GM08714 (cell line): Measurements from ENCODE around the gene IL22RA2.
A peak's percentile ranks its signal among the peaks of the same experiment; 100 is the strongest.
"Not testable (repeated sequence)": the region's sequence is repeated elsewhere in the genome, so short reads cannot be mapped to it uniquely, and the experiment has no call there.

Experiments
- H3K4me3 ChIP-seq: fragments of 200-500 bp; sonication (Bioruptor generic); 2 replicates; pipeline ENCODE4 v1.5.1; 2014; ENCODE audit warnings: mild to moderate bottlenecking, low read length, inconsistent platforms
- ZNF274 ChIP-seq: IDR thresholded peaks from 2 replicates; pipeline ENCODE4 v1.6.1; 2012; ENCODE audit warnings: mild to moderate bottlenecking, low read depth, low read length

IL22RA2 gene

GRCh38 chr6:137173501-137173900 is at the start of gene IL22RA2:
Gene IL22RA2, minus strand, starts transcription at chr6:137173644. Its CDS starts 11,895 bp downstream, at chr6:137161749.
- TF ChIP-seq ZNF274: no peak
- no peak within 1 kb of the TSS for H3K4me3 ChIP-seq

DNA sequence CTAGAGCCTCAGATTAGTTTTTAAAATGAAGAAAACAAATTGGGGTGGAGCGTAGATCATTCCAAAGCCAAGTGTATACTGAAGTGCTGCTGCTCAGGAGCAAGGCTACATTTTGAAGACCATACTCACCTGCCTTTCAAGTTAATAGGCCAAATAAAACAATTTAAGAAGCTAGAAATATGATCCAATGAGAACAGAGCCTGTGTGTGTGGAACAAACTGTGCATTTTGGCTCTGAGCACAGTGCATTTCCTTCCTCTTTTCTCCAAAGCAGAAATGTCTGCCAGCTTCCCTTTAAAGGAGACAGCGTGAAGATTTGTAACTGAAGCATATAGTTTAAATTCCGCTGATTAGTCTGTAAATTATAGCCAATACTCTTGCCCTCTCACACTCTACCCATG is 48.9 kb upstream of the IL22RA2 start:
- TF ChIP-seq ZNF274: no peak
- no peak overlapping the region for H3K4me3 ChIP-seq

- H3K4me3 ChIP-seq: peak overlapping the region; percentile 97; the same call in 1 of the 2 replicates
Observed at GRCh38 chr6:137219664-137220252, 46.3 kb upstream of the IL22RA2 start.

GRCh38 chr6:137218917-137219663 is 45.6 kb upstream of the IL22RA2 start, which contains the start of gene IFNGR1:
Gene IFNGR1, minus strand, starts transcription at chr6:137219385. Its CDS starts 58 bp downstream, at chr6:137219327.
- peak within 1 kb of the TSS; percentile 97 for H3K4me3 ChIP-seq
- TF ChIP-seq ZNF274: no peak

More at GRCh38 chr6:137219664-137220252, 46.3 kb upstream of the IL22RA2 start:
- no peak for TF ChIP-seq ZNF274

DNA sequence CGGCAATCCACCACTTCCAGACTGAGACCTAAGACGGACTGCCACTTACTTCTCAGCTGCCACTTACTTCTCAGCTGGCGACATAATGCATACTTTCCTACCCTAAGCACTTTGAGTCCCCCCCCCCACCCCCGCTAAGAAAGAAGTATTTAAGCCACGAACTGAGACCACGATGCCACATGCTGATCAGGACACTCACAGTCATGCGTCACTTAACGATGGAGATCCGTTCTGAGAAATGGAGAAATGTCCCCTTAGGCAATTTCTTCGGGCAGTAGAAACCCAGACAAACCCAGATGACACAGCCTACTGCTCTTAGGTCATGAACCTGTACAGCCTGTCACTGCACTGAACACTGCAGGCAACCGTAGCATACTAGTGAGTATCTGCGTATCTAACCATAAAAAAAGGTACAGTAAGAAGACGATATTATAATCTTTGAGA is 45.1 kb upstream of the IL22RA2 start:
- TF ChIP-seq ZNF274: no peak
- H3K4me3 ChIP-seq: peak overlapping the region; percentile 97

- peak overlapping the region; percentile 97 for H3K4me3 ChIP-seq
- TF ChIP-seq ZNF274: no peak
Observed at GRCh38 chr6:137217801-137218472, 44.5 kb upstream of the IL22RA2 start.

DNA sequence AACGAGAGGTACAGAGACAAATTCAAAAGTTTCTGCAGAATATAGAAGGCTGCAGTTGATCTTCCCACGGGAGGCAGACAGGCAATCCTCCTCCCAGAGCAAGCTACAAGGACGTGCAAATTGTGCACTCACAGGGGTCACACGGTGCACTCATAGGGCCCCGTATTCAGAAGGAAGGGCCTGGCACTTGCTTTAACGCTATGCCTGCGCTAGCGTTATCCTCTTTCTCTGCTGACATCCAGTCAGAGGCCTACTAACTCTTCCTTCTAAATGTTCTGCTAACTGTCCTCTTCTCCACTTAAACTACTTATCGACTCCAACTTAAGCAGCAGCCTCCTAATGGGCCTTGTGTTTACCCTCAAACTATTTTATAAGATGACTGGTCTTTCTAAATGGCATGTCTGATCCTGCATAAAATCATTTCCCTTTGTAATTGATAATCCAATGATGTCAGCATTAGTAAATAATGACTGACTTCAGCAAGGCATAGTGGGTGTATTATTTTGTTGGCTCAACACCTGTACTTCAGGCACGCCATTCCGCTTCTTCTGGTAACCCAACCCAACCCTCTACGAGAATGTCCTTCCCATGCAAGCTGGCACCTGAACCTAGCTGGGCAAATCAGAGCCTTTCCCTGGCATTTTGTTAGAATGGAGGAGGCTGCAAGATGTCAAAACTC is 43.6 kb upstream of the IL22RA2 start:
- TF ChIP-seq ZNF274: no peak
- H3K4me3 ChIP-seq: peak overlapping the region; percentile 97

GRCh38 chr6:137216106-137216505 is 42.7 kb upstream of the IL22RA2 start:
- no peak for TF ChIP-seq ZNF274
- H3K4me3 ChIP-seq: peak overlapping the region; percentile 97; the same call in 1 of the 2 replicates

DNA sequence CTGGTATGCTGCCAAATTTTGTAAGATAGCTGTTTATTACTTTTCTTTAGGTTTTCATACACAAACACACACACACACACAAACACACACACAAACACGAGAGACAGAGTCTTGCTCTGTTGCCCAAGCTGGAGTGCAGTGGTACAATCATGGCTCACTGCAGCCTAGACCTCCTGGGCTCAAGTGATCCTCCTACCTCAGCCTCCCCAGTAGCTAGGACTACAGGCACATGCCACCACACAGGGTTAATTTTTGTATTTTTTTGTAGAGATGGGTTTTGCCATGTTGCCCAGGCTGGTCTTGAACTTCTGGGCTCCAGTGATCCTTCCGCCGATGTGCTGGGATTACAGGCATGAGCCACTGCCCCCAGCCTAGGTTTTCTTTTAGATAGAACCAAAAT is 42.2 kb upstream of the IL22RA2 start:
- peak overlapping the region; percentile 6; the same call in 1 of the 2 replicates for H3K4me3 ChIP-seq

DNA sequence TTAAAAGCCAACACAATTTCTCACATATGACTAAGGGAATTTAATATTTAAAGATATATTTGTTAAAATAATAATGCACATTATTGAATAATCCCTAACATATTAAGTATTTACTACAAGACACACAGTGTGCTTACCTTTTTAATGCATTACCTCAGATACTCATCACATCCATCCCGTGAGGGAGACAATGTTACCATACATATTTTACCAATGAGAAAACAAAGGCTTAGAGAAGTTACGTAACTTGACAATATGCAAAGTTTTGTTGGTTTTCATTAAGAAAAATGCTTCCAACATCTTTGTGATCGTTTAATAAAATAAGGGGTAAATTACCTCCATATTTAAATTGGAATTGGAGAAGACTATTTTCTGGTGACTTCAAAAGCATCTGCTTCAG is 41.5 kb upstream of the IL22RA2 start:
- H3K4me3 ChIP-seq: no peak overlapping the region; the same call in 1 of the 2 replicates
- no peak for TF ChIP-seq ZNF274

DNA sequence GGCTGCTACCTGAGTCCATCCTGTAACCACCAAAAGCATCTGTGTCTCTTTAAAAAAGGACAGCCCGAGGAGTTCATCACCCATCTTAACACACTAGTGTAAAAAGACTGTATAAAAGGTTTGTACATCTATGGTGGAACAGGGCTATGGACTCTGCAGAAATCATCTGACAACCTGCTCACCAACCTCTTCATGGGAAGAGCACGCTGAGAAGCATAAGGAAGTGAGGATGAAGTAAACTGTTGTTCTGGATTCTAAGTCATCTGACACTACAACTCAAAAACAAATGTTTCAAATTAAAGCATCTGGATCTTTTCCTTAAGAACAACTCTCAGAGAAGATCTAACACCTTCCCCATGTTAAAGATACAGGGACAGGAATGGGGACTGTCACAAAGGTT is 40.4 kb upstream of the IL22RA2 start:
- TF ChIP-seq ZNF274: no peak
- no peak overlapping the region; the same call in 1 of the 2 replicates for H3K4me3 ChIP-seq

- peak overlapping the region; percentile 24 for H3K4me3 ChIP-seq
- no peak for TF ChIP-seq ZNF274
Observed at GRCh38 chr6:137213331-137213740, 39.9 kb upstream of the IL22RA2 start.

DNA sequence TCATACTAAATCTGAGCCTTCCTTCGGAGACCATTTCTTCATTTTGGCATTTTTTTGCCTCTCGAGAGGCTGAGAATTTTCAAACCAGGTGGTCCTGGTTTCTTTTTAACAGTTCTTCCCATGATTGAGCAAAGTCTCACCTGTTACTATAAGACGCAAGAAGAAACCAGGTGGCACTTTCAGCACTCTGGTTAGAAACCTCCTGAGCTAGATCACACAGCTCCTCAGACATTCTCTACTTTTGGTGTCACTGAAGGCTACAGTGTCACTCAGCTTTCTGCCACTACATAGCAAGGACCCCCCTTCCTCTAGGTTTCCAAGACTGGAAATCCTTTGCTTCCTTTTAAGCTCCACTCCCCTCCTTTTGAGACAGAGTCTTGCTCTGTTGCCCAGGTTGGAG is 38.5 kb upstream of the IL22RA2 start:
- H3K4me3 ChIP-seq: no peak overlapping the region
- no peak for TF ChIP-seq ZNF274

DNA sequence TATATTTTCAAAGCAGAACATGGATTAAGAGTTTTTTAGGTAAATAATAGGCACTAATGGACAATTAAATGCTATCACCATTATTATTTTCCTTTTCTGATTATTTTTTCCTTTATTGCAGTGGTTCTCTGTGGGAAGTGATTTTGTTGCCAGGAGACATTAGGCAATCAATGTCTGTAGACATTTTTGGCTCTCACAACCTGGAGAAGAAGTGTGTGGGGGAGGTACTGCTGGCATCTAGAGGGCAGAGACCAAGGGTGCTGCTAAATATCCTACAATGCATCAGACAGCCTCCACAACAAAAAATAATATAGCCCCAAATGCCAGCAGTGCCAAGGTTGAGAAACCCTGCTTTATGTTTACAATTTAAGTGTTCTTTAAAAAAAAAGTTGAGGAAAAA is 37.5 kb upstream of the IL22RA2 start:
- TF ChIP-seq ZNF274: no peak
- H3K4me3 ChIP-seq: no peak overlapping the region

GRCh38 chr6:137208279-137208678 is 34.8 kb upstream of the IL22RA2 start:
- H3K4me3 ChIP-seq: no peak overlapping the region
- TF ChIP-seq ZNF274: no peak

- not testable (repeated sequence) for H3K4me3 ChIP-seq
Observed at GRCh38 chr6:137207457-137207856, 34.0 kb upstream of the IL22RA2 start.
